Glutamatergic neuron (in vitro differentiated cells): ENCODE results near the gene SMCO4. TPM values are rescaled to one million over a fixed set of nuclear protein-coding genes. Genes with fewer than 3 reads are reported as not detected.

ENCODE experiments used
- DNase-seq: peaks from one replicate; pipeline ENCODE4 v3.0.0; 2022
- H3K27ac Mint-ChIP-seq: one replicate; pipeline ENCODE4 v1.8.0; 2020; ENCODE audit warnings: mild to moderate bottlenecking, mixed read lengths, inconsistent platforms; ENCODE audit not compliant: unreplicated experiment
- H3K27me3 Mint-ChIP-seq: one replicate; pipeline ENCODE4 v1.8.0; 2020; ENCODE audit warnings: mild to moderate bottlenecking, moderate library complexity, mixed read lengths, inconsistent platforms; ENCODE audit not compliant: unreplicated experiment
- H3K36me3 Mint-ChIP-seq: one replicate; pipeline ENCODE4 v1.8.0; 2020; ENCODE audit warnings: mild to moderate bottlenecking, mixed read lengths, inconsistent platforms; ENCODE audit not compliant: unreplicated experiment
- H3K4me1 Mint-ChIP-seq: one replicate; pipeline ENCODE4 v1.8.0; 2020; ENCODE audit warnings: mild to moderate bottlenecking, low read depth, mixed read lengths, inconsistent platforms; ENCODE audit not compliant: unreplicated experiment
- H3K4me3 Mint-ChIP-seq: one replicate; pipeline ENCODE4 v1.8.0; 2020; ENCODE audit warnings: mild to moderate bottlenecking, mixed read lengths, inconsistent platforms; ENCODE audit not compliant: unreplicated experiment
- H3K9me3 Mint-ChIP-seq: one replicate; pipeline ENCODE4 v1.8.0; 2020; ENCODE audit warnings: mild to moderate bottlenecking, moderate library complexity, mixed read lengths, inconsistent platforms; ENCODE audit not compliant: unreplicated experiment
- total RNA-seq: library from RNA; stranded (reverse); fragmentation: NEBNext Ultra II Directional; extraction: Animal tissue kit (Norgen Biotek cat#: 25700); gene quantifications from one replicate; pipeline ENCODE4 v1.2.1, GENCODE V29; 2021; ENCODE audit not compliant: unreplicated experiment
- TF ChIP-seq, protein P1 (sequence below): fragments of 200-600 bp; sonication (generic); IDR thresholded peaks from one replicate; pipeline ENCODE4 v1.5.0; 2021; ENCODE audit not compliant: partially characterized antibody, unreplicated experiment

SMCO4 gene
- total RNA-seq, 1 donor from 2014 or later, result 3.0 TPM

DNA sequence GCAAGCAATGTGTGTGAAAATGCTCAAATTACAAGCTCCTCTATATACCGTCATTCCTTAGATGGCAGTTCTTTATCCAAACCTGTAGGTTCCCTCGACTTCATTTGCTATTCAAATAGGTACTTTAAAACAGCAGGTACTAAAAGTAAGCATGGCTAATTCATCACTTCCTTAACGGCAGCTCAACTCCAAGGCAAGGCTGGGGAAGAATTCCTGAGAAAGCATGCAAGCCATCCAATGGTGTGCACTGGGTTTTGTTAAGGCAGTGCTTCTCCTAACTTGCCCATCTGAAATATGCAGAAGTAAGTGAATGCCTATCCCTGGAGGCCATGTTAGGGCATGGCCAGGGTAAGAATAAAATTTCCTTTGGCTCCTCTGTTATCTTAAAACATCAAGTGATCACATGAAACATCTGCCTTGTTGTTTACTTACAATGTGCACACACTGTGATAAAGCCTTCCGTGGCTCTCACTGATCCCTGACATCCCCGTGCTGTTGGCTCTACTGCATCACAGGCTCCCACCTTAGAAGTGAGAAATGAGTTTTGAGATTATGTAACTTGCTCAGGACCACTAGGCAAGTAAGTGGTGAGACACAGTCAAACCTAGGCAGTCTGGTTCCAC, 52.1 kb downstream of the SMCO4 start:
- Mint-ChIP-seq H3K4me3 (no peak overlapping the region), H3K27ac (no peak overlapping the region), H3K36me3 (no peaks in the 10 kb centered on the region), H3K27me3 (peaks cover 8% of the 10 kb centered on the region), H3K4me1 (no peaks in the 10 kb centered on the region), H3K9me3 (peaks cover 11% of the 10 kb centered on the region)
- TF ChIP-seq, protein P1, sequence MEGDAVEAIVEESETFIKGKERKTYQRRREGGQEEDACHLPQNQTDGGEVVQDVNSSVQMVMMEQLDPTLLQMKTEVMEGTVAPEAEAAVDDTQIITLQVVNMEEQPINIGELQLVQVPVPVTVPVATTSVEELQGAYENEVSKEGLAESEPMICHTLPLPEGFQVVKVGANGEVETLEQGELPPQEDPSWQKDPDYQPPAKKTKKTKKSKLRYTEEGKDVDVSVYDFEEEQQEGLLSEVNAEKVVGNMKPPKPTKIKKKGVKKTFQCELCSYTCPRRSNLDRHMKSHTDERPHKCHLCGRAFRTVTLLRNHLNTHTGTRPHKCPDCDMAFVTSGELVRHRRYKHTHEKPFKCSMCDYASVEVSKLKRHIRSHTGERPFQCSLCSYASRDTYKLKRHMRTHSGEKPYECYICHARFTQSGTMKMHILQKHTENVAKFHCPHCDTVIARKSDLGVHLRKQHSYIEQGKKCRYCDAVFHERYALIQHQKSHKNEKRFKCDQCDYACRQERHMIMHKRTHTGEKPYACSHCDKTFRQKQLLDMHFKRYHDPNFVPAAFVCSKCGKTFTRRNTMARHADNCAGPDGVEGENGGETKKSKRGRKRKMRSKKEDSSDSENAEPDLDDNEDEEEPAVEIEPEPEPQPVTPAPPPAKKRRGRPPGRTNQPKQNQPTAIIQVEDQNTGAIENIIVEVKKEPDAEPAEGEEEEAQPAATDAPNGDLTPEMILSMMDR, result no peak
- DNase-seq, result no peak

GRCh38 chr11:93489841-93490240, 53.4 kb downstream of the SMCO4 start:
- Mint-ChIP-seq H3K27ac (no peak overlapping the region), H3K27me3 (peaks cover 11% of the 10 kb centered on the region), H3K4me3 (no peak overlapping the region), H3K4me1 (peaks cover 4% of the 10 kb centered on the region), H3K36me3 (no peaks in the 10 kb centered on the region), H3K9me3 (peaks cover 6% of the 10 kb centered on the region)
- TF ChIP-seq, protein P1, result no peak
- no peak for DNase-seq

DNA sequence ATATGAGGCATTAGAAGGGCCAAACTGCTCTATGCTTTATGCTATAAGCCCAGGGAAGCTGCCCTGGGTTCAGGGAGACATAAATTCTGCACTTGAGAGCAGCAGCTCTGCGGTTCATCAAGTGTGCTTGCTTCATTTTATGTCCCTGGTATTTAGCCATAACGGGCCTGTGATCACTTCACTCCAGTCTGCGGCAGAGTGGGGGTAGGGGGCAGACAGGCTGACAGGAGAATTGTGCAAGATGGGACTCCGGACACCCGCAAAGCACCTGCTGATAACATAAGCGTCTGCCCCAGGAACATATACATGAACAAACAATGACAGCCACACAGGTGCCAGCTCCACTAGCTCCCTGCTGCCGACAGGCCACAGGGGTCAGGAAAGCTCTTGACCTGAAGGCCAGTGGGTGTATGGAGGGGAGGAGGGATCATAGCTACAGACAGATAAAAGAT, 56.1 kb downstream of the SMCO4 start:
- Mint-ChIP-seq H3K27me3 (peaks cover 4% of the 10 kb centered on the region), H3K36me3 (no peaks in the 10 kb centered on the region), H3K9me3 (no peaks in the 10 kb centered on the region), H3K27ac (no peak overlapping the region), H3K4me3 (no peak overlapping the region), H3K4me1 (peaks cover 8% of the 10 kb centered on the region)
- DNase-seq, result no peak
- TF ChIP-seq, protein P1, result no peak

DNA sequence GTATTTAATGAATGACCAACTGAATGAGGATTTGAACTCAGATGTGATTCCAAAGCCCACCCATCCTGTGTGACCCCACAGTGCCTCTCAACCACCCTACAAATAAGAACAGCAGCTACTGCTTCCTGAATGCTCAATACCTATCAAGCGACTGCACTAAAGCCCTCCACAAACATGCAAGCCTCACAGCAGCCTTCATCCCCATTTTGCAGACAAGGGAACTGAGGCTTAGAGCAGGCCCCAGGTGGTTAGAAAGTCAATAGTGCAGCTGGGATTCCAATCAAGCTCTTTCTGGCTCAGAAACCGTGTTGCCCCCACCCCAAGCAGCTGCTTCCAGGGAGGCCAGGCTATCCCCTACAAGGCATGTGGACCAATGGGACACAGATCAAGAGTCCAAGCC, 57.2 kb downstream of the SMCO4 start:
- H3K9me3 Mint-ChIP-seq, result no peaks in the 10 kb centered on the region
- peaks cover 8% of the 10 kb centered on the region for H3K4me1 Mint-ChIP-seq
- no peak overlapping the region for H3K27ac Mint-ChIP-seq
- no peaks in the 10 kb centered on the region for H3K36me3 Mint-ChIP-seq
- TF ChIP-seq, protein P1, result no peak
- peaks cover 4% of the 10 kb centered on the region for H3K27me3 Mint-ChIP-seq
- DNase-seq, result no peak
- no peak overlapping the region for H3K4me3 Mint-ChIP-seq

- TF ChIP-seq, protein P1, result no peak
- Mint-ChIP-seq H3K9me3 (no peaks in the 10 kb centered on the region), H3K27ac (no peak overlapping the region), H3K36me3 (no peaks in the 10 kb centered on the region), H3K4me1 (peaks cover 8% of the 10 kb centered on the region), H3K27me3 (peaks cover 4% of the 10 kb centered on the region), H3K4me3 (no peak overlapping the region)
- no peak for DNase-seq
These were observed 58.5 kb downstream of the SMCO4 start for GRCh38 chr11:93484716-93485115.
